Stimulated activated CD8-positive, alpha-beta memory T cell treated with anti-CD3 and anti-CD28 coated beads, Interleukin-7, amount 100 ng/mL, for 24 hours (primary cell): ENCODE data around the gene FMO1.
A peak's percentile ranks its signal among the peaks of the same experiment; 100 is the strongest.
"Not testable (repeated sequence)": the region's sequence is repeated elsewhere in the genome, so short reads cannot be mapped to it uniquely, and the experiment has no call there.

Experiments
- DNase-seq: peaks from one replicate; pipeline ENCODE4 v3.0.0-alpha.2; 2020; ENCODE audit warnings: low read depth

FMO1 gene

DNA sequence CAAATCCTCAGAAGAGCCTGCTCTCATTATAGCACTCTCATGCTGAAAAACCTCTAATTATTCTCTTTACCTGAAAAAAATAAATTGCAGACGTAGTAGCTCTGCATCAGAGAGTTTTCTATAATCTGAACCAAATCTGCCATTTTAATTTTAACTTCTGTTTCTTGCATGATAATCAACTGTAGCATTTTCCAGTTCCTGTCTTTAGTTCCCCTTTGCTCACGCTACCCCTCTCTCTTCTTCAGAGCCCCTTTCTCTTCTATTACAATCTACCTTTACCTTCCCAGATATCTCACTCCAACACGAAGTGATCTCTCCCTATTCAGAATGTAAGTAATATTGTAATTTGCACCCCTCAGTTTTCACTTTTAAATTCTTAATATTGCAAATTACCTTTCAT is 31.4 kb downstream of the FMO1 start:
- no peak for DNase-seq

GRCh38 chr1:171280599-171280998 is 32.3 kb downstream of the FMO1 start:
- DNase-seq: no peak

DNA sequence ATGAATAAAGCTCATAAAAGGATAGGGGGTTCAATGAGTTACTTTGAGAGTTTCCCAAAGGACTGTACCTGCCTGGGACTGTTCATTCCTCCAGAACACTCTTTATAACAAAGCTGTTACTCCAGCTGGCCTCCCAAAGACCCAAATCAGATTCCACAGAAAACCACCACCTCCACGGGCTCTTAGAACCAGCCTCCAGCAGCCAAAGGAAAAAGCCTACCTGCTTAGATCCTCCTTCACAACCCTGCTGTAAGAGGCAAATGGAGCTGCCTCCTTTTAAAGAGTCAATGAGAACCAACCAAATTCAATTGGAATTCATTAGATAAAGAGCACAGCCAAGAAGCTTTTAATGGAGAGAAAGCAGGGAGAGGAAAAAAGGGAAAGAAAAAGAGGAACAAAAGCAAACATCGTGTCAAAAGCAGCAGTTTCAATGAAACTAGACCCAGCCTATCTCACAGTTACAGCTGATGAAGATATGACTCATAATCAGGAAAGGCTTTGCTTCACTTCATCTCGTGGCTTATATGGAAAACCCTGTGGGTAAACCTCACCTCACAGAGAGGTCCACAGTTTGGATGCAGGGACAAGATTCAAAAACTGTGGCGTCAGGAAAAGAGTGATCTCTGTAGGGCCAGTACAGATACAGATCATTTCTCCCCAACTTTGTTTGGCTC is 37.9 kb downstream of the FMO1 start:
- DNase-seq: no peak

GRCh38 chr1:171290621-171291020 is 42.3 kb downstream of the FMO1 start:
- no peak for DNase-seq

- no peak for DNase-seq
These were observed 44.5 kb downstream of the FMO1 start for GRCh38 chr1:171292799-171293198.

- not testable (repeated sequence) for DNase-seq
These were observed 47.1 kb downstream of the FMO1 start for GRCh38 chr1:171295383-171295782.

GRCh38 chr1:171295821-171296220 is 47.5 kb downstream of the FMO1 start:
- no peak for DNase-seq

GRCh38 chr1:171296897-171297296 is 48.6 kb downstream of the FMO1 start:
- no peak for DNase-seq

DNA sequence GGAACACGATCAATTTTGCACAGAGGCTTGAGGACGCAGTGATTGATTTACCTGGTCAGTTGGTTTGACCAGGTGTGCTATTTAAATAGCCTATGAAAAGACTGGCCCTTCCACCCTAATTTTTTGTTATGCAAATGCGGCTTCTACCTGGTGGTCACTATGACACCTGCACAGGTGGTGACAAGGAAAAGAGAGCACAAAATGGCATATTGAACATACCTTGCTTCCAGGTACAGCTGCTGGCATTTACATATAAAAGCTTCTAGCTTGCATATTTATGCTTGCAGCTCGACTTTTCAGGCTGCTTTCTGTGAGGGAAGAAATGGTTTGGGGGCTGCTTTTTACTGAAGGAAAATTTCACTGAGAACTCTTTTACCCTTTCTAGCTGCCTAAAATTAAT is 50.4 kb downstream of the FMO1 start:
- DNase-seq: no peak

DNA sequence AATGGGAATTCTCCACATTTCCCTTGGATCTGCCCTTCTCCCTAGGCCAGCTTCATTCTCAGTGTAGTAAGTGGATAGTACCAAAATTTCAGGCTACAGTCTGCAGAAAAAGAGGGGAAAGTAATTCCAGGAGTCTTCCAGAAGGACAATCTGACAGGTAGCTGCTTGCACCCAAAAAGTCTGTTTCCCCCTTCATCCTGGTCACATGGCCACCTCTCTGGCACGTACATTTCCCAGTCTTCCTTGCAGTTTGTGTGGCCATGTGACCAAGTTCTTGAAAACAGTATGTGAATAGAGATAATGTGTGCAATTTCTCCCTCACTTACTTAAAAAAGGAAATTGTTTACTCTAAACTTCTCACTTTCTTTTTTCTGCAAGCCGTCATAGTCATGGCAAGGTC is 51.0 kb downstream of the FMO1 start:
- DNase-seq: no peak

GRCh38 chr1:171300401-171300800 is 52.1 kb downstream of the FMO1 start:
- no peak for DNase-seq

DNA sequence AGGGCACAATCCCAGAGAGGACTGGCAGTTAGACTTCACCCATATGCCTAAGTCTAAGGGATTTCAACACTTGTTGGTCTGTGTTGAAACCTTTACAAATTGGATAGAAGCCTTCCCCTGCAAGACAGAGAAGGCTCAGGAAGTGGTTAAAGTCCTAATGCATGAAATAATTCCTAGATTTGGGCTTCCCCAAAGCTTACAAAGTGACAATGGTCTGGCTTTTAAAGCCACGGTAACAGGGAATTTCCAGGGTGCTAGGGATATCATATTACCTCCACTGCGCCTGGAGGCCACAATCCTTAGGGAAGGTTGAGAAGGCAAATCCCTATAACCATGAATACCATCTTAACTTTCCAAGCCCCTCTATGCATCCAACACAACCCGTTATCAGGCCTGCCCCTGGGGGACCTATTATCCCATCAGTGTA is 62.4 kb downstream of the FMO1 start:
- DNase-seq: no peak

DNA sequence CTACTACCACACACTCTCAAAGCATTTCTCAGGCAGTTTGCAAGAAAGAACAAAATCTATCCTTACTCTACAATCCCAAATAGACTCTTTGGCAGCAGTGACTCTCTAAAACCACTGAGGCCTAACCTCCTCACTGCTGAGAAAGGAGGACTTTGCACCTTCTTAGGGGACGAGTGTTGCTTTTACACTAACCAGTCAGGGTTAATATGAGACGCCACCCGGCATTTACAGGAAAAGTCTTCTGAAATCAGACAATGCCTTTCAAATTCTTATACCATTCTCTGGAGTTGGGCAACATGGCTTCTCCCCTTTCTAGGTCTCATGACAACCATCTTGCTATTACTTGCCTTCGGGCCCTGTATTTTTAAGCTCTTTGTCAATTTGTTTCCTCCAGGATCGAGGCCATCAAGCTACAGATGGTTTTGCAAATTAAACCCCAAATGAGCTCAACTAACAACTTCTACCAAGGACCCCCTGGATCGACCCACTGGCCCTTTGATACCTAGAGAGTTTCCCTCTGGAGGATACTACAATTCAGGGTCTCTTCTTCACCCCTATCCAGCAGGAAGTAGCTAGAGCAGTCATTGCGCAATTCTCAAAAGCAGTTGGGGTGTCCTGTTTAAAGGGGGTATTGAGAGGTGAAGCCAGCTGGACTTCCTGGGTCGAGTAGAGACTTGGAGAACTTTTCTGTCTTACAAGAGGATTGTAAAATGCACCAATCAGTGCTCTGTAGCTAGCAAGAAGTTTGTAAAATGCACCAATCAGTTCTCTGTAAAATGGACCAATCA is 63.7 kb downstream of the FMO1 start:
- DNase-seq: no peak

- no peak for DNase-seq
These were observed 65.1 kb downstream of the FMO1 start for GRCh38 chr1:171313319-171313834.

- DNase-seq: peak; percentile 52
These were observed 65.6 kb downstream of the FMO1 start, which contains the start of gene FMO4 for GRCh38 chr1:171313835-171314320. Gene FMO4, plus strand, starts transcription at chr1:171314183. Its CDS starts 5,643 bp downstream, at chr1:171319826.

- no peak for DNase-seq
These were observed 81.0 kb downstream of the FMO1 start for GRCh38 chr1:171329251-171329650.

DNA sequence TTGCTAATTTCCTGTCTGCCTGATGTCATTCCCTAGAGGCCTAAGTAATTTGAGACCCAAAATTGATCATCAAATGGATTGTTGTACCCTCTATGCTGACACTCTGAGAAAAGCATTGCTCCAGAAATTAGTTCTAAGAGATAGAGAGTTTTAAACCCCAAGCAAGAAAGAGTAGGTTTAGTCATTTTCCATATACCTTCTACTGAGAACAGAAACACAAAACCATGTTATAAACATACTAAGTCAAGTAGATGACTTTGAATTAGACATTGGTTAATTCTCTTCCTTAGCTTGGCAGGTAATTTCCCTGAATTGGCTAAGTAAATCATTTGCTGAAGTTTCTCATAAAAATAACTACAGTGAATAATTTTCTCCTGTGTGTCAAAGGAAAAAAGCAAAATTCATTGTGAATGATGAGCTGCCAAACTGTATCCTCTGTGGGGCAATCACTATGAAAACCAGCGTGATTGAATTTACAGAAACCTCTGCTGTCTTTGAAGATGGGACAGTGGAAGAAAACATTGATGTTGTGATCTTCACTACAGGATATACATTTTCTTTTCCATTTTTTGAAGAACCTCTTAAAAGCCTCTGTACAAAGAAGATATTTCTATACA is 85.8 kb downstream of the FMO1 start:
- DNase-seq: no peak
